Stimulated activated CD8-positive, alpha-beta memory T cell treated with anti-CD3 and anti-CD28 coated beads, Interleukin-12 subunit alpha, Interleukin-12 subunit beta, amount 100 ng/mL, for 24 hours (primary cell): ENCODE measurements around the gene PPP3R2.
"Not testable (repeated sequence)": the region's sequence is repeated elsewhere in the genome, so short reads cannot be mapped to it uniquely, and the experiment has no call there.

Experiments
- DNase-seq: peaks from one replicate; pipeline ENCODE4 v3.0.0-alpha.2; 2020; ENCODE audit errors: extremely low read depth

PPP3R2 gene

GRCh38 chr9:101594796-101595195 lies at the start of gene PPP3R2:
PPP3R2 (minus strand) TSS chr9:101594969; CDS start chr9:101594921, 48 bp downstream.
- no peak for DNase-seq

- DNase-seq, result no peak
Measured at GRCh38 chr9:101639785-101640665, 45.3 kb upstream of the PPP3R2 start.

- DNase-seq, result no peak
Measured at GRCh38 chr9:101639311-101639710, 44.5 kb upstream of the PPP3R2 start.

- DNase-seq, result no peak
Measured at GRCh38 chr9:101636247-101636646, 41.5 kb upstream of the PPP3R2 start.

- no peak for DNase-seq
Measured at GRCh38 chr9:101635473-101635872, 40.7 kb upstream of the PPP3R2 start.

GRCh38 chr9:101634741-101635409 lies 40.1 kb upstream of the PPP3R2 start:
- DNase-seq, result no peak

GRCh38 chr9:101632611-101633010 lies 37.8 kb upstream of the PPP3R2 start:
- DNase-seq, result no peak

- DNase-seq, result no peak
Measured at GRCh38 chr9:101631892-101632291, 37.1 kb upstream of the PPP3R2 start.

- no peak for DNase-seq
Measured at GRCh38 chr9:101629636-101630035, 34.9 kb upstream of the PPP3R2 start.

- DNase-seq, result no peak
Measured at GRCh38 chr9:101628173-101628572, 33.4 kb upstream of the PPP3R2 start.

GRCh38 chr9:101626295-101626694 lies 31.5 kb upstream of the PPP3R2 start:
- no peak for DNase-seq

- no peak for DNase-seq
Measured at GRCh38 chr9:101625876-101626275, 31.1 kb upstream of the PPP3R2 start.

GRCh38 chr9:101620452-101620851 lies 25.7 kb upstream of the PPP3R2 start:
- DNase-seq, result no peak

GRCh38 chr9:101618698-101619097 lies 23.9 kb upstream of the PPP3R2 start:
- DNase-seq, result no peak

GRCh38 chr9:101605547-101605946 lies 10.8 kb upstream of the PPP3R2 start:
- no peak for DNase-seq

GRCh38 chr9:101604296-101604695 lies 9.5 kb upstream of the PPP3R2 start:
- no peak for DNase-seq

- no peak for DNase-seq
Measured at GRCh38 chr9:101601904-101602765, 7.4 kb upstream of the PPP3R2 start.

- DNase-seq, result no peak
Measured at GRCh38 chr9:101593345-101593744, 1.4 kb downstream of the PPP3R2 start.

GRCh38 chr9:101592788-101593187 lies 2.0 kb downstream of the PPP3R2 start:
- no peak for DNase-seq

- no peak for DNase-seq
Measured at GRCh38 chr9:101591787-101592446, 2.9 kb downstream of the PPP3R2 start.

GRCh38 chr9:101590901-101591300 lies 3.9 kb downstream of the PPP3R2 start:
- no peak for DNase-seq

GRCh38 chr9:101590074-101590473 lies 4.7 kb downstream of the PPP3R2 start:
- DNase-seq, result not testable (repeated sequence)
